Measurements from ENCODE around the gene SEC22C.

SEC22C gene

GRCh38 chr3:42499478-42499871 is 82.3 kb downstream of the SEC22C start:
- H3K4me3 ChIP-seq (ENCODE audit: low read length), result no peak overlapping the region
- no peak for TF ChIP-seq CTCF (conservative IDR thresholded peaks at IDR 0.05; ENCODE audit: low read depth, low read length)
- DNase-seq (ENCODE audit: low read depth), result no peak

- no peak for TF ChIP-seq CTCF (conservative IDR thresholded peaks at IDR 0.05; ENCODE audit: low read depth, low read length)
- H3K4me3 ChIP-seq (ENCODE audit: low read length), result no peak overlapping the region
- DNase-seq (ENCODE audit: low read depth), result no peak
These were observed 82.8 kb downstream of the SEC22C start for GRCh38 chr3:42498791-42499477.

- no peak for DNase-seq (ENCODE audit: low read depth)
- no peak overlapping the region for H3K4me3 ChIP-seq (ENCODE audit: low read length)
- TF ChIP-seq CTCF (conservative IDR thresholded peaks at IDR 0.05; ENCODE audit: low read depth, low read length), result no peak
These were observed 83.7 kb downstream of the SEC22C start for GRCh38 chr3:42498034-42498433.

Data from retinal pigment epithelial cell (primary cell).